HG03159 (cell line): ENCODE data around the gene CAMTA1.
"Not testable (repeated sequence)": the region's sequence is repeated elsewhere in the genome, so short reads cannot be mapped to it uniquely, and the experiment has no call there.

Experiments
- ATAC-seq: cut with Tn5 transposase; IDR thresholded peaks from one replicate; pipeline ENCODE4 v1.9.1; 2021; ENCODE audit warnings: mild to moderate bottlenecking, moderate library complexity; ENCODE audit not compliant: unreplicated experiment

The CAMTA1 gene

DNA sequence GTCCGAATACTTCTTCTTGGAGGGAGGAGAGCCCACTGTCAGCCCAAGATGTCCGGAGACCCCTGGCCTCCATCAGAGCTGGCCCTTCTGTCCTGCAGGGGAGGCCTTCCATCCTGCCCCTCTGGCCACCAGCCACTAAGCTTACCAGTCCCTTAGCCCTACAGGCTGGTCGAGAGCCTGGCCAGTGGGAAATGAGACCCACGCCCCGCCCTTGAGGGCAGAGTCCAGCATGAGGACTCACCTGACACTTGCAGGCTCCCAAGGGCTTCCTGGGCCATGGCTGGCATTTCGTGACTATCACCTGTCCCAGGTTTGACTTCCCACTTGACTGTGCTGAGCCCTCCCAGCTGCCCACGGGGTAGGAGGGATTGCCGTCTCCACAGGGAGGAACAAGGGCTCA, 624.0 kb downstream of the CAMTA1 start:
- no peak for ATAC-seq

DNA sequence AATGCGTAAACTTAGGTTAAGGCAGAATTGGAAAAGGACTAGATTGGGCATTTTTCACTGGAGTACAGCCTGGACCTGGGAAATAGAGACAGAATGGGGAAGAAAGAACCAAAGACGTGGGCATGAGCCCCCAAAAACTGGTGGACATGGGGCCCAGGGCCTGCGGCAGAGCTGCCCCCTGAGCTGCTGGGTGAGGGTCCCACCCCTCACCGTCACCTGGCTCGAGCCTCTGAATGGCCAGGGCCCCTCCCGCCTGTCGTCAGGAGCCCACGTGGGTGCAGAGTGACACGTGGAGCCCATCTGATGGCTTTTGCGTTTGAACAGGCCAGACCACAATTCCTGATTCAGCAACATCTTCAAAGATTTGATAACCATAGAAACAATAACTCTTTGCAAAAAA, 624.9 kb downstream of the CAMTA1 start:
- ATAC-seq: no peak

DNA sequence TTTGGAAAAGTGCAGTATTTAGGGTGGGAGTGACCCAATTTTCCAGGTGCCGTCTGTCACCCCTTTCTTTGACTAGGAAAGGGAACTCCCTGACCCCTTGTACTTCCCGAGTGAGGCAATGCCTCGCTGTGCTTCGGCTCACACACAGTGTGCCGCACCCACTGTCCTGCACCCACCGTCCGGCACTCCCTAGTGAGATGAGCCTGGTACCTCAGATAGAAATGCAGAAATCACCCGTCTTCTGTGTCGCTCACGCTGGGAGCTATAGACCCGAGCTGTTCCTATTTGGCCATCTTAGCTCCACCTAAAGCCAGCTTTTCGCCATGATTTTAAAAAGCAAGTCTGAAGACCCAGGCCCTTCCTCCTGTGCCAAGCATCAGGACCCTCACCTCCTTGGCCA, 632.4 kb downstream of the CAMTA1 start:
- not testable (repeated sequence) for ATAC-seq

DNA sequence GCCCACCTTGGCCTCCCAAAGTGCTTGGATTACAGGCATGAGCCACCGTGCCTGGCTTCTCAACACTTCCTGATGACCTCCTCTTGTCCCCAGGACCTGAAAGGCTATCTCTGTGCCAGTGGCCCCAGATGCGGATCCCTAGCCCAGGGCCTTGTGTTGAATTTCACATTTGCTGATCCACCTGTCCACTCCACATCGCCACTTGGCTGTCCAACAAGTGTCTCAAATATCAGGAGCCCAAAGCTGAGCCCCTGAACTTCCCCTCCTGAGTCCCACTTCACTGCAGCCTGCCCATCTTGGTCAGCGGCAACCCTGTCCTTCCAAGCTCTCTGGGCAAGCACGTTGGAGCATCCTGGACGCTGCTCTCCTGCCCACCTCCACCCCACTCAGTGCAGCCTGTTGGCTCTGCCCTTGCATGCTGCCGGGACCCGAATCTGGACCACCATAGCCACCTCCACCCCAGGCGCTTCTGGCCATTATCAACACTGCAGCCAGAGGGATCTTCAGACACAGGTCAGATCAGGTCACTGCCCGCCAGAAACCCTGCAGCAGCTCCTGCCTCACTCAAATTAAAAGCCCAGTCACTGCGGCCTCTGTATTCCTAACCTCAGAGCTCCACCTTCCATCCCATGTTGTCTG, 633.3 kb downstream of the CAMTA1 start:
- ATAC-seq: no peak

DNA sequence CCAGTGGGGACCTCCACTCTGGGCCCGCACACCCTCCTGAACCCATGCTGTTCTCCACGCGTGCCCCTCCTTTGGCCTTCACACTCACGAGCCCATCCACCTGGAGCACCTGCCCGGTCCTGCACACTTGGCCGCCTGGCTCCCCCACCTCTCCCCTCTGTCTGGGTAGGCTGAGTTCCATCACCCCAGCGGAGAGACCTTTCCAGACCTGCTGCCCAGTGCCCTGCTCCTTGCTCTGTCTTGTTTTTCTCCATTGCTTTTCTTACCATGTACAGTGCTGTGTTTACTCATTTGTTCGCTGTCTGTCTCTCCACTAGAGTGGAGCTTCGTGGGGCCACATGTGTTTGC, 634.8 kb downstream of the CAMTA1 start:
- ATAC-seq: no peak

DNA sequence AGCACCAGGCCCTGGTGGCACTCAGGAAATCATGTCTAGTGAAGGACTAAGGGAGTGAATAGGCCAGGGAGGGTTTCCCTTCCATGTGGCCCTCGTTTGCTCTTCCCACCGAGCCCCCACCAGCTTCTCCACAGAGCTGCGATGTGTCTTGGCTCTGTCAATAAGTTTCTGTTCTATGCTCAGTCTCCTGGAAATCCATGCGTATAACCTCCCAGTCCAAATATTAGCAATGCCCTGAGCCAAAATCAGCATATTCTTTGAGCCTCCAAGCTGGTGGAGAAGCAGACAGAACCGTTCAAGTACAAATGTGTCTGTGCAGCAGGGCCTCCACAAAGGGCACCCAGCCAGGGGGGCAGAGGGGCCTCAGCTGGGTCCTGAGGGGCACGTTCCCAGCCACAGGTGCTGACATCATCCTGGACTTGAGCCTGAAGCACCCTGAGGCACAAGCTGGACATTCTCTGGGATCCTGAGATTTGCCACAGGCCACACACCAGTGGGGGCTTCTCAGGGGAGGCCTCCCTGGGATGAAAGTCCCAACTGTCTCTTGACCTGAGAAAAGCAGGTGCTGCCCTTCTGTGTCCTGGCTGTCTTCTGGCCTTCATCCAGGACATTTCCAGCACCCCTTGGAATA, 635.3 kb downstream of the CAMTA1 start:
- no peak for ATAC-seq

DNA sequence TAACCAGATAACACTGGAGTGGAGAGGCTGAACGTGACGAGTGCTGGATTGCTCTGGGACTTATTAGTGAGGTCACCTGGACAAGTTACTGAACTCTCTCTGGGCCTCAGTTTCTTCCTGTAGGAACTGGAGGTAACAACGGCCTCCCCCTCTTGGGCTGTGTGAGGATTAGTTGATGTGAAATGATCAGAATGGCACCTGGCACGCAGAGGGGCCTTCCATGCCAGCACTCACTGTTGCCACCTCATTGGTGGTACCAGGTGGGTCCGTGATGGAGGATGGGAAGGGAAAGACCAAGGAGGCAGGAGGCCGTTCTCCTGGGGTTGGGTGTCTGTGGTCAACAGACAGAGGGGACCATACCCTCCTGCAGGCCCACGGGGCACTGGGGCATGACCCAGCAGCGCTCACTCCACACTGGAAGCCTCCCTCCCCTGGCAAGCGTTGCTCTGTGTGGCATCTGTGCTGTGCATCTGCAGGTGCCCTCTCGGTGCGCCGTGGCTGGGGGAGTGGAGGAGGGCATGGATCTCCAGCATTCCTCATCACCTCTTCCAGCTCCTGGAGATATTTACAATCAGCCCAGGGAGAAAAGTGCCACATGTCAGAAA, 636.3 kb downstream of the CAMTA1 start:
- ATAC-seq: no peak

DNA sequence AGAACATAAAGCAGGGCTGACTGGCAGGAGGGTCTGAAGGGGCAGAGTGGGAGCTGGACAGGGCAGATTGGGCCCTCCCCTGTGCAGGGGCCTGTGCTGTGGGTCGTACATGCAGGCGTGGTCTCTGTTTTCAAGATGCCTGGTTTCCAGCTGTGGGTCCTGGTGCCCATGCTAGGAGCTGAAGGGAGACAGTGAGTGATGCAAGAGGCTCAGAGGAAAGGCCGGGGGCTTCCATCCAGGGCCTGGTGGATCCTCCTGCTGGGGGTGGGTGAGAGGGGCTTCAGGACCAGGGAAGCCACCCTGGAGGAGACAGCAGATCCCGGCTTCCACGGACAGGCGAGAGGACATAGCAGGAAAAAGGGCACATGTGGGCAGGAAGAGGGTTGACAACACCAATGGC, 636.8 kb downstream of the CAMTA1 start:
- ATAC-seq: no peak

DNA sequence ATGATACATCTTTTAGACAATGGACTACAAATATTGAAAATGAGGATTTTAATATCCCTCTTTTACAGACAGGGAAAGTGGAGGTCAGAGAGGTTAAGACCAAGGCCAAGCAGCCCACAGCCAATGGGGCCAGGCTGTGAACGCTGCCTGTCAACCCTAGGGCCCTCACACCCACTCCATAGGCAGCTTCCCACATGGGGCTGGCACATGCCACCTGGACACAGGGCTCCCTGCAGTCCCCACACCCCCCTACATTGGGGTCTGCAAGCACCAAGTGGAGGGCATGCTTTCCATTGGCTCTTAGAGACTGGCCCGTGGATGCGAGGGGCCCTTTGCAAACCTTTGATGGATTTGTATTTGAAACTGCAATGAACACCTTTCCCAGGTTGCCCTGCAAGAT, 637.3 kb downstream of the CAMTA1 start:
- no peak for ATAC-seq

DNA sequence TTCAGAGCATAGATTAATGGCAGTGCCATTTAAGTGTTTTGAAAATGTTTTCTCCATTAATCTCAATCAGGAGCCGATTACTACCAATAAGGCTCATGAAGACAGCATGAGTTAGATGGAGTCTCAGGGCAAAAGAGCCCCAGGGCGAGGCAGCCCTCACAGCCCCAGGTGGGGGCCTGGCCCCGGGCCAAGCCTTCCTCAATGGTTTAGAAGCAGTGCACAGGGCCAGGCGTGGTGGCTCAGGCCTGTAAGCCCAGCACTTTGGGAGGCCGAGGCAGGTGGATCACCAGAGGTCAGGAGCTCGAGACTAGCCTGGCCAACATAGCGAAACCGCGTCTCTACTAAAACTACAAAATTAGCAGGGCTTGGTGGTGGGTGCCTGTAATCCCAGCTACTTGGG, 637.7 kb downstream of the CAMTA1 start:
- ATAC-seq: no peak

DNA sequence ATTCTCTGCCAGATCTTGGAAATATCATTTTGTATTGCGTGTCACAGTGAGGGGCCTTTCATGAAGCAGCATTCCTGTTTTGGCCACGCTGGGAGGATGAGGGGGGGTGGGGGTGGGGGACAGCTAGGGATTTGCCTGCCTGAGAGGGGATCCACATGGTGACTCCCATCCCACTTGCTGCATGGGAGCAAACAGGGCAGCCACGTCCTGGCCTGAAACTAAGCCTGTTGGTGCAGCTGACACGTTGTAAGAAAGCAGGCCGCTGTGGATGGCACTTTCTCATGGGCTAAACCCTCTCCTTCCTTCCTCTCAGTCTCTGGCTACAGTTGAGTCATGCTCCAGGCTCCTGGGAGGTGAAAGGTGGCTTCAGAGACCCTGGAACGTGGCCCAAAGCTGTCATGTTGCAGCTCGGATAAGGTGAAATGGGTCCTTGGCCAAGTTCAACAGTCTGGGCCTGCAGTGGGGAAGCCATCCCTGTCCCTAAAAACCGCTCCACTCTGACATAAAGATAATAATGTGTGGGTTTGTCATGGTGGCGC, 639.2 kb downstream of the CAMTA1 start:
- ATAC-seq: no peak

DNA sequence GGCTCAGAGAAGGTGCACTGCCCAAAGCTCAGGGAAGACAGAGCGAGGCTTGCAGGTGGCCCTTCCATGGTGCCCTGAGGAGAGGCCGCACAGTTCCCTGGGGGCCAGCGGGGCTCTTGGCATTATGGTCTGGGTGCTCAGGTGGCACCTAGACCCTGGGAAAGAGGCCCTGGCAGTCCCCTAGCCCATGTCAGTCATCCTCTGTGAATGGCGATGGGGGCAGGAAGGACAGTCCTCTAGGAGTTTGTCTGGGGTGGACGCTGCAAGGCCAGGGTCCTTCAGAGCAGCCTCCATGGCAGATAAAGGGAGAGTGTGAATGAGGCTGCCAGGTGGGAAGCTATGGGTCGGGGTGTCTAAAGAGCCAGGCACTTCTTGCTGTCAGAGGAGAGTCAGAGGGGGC, 640.0 kb downstream of the CAMTA1 start:
- no peak for ATAC-seq

DNA sequence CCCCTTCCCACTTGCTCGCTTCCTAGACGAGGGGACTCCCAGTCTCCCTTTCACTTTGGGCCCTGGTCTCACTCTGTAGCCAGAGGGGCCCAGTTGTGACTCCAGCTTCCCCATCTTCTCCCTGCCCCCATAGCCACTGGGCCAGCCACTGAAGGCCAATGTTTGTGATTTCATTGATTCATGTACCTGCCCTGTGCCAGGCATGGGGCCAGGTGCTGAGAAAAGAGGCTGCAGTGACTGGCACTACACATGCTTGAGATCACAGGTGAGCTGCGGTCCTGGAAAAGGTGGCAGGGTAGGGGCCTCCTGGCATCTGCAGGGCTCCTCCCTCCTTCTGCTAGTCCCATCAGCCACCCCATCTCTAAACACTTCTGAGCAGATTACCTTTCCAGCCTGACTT, 640.5 kb downstream of the CAMTA1 start:
- no peak for ATAC-seq

DNA sequence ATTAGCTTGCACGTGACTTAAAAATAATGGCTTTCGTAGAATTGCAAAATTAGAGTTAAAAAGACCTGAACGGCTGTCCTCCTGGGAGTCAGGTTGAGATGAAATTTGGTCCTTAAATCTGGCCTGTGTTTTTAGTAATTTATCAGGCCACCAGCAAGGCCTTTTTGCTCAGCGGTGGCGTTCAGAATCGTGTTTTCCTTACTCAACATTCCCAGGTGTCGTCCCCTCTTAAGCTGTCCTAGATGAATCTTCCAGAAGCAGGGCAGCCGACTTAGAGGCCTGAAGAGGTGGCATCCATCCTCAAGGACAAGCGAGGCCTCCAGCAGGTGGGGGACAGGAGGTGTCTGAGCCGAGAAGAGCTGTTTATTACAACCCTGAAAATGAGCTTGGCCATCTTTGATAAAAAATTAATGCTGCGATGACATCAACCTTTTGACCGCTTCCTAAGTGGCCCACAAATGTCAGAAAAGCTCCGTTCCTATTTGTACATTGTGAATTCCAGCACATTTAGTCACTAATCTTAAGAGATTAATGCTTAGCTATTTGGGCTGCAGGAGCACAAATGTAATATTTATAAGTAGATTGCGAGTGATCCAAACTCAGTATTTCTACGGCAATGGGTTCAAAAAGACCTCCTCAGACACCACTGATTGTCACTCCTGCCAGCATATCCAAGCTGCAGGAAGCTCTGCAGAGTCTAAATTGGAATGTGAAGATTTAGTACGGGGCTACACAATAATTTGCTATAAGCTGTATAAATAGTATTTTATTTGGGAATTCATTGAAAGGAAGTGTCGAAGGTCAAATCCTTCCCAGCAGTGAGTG, 641.7 kb downstream of the CAMTA1 start:
- no peak for ATAC-seq

DNA sequence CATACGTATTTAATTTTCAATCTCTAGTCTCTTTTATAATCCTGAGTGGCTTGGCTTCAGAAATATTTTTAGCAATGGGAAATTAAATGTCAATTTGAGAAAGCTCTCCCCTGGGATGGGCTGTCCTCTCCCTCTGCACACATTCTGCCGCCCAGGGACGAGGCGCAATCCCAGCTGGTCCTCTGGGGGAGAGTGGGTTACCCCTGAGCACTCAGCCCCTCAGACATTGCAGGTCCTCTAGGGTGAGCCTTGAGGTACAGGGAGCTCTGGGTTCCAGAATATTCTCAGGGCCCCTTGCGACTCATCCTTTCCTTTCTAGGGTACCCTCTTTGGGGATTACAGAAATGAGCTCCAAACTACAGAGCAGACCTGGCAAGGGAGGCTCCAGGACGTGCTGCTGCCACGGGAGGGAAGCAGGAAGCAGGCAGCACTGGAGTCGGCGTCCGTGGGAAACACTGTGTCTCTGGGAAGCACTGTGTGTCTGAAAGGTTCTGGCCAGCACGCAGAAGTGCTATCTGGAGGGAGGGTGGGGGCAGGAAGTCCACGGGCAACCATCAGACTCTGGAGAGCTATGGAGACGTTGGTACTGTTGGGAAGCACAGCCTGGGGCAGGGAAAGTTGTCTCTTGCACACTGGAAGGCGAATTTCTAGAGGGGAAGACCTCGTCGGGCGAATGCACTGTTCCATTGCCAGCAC, 642.5 kb downstream of the CAMTA1 start:
- ATAC-seq: no peak

DNA sequence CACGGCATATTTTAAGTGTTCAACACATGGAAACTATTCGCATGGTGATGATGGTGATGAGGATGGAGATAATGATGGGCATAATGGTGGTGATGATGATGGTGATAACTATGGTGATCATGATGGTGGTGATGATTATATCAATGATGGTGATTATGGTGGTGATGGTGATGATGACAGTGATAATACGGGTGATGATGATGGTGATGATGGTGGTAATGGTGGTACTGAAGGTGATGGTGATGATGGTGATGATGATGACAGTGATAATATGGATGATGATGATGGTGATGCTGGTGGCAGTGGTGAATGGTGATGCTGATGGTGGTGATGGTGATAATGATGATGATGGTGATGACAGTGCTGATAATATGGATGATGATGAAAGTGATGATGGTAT, 644.0 kb downstream of the CAMTA1 start:
- no peak for ATAC-seq

DNA sequence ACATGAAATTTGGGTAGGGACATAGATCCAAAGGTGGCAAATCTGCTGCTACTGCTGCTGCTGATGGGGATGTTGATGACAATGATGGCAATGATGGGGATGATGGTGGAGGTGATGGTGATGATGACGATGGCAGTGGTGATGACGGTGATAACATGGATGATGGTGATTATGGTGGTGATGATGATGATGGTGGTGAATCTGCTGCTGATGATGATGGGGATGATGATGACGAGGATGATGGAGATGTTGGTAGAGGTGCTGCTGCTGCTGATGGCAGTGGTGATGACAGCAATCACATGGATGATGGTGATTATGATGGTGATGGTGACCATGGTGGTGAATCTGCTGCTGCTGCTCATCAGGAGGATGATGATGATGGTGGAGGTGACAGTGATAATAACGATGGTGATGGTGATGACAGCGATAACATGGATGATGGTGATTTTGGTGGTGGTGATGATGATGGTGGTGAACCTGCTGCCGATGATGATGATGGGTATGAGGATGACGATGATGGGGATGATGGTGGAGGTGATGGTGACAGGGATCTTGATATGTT, 644.9 kb downstream of the CAMTA1 start:
- no peak for ATAC-seq

DNA sequence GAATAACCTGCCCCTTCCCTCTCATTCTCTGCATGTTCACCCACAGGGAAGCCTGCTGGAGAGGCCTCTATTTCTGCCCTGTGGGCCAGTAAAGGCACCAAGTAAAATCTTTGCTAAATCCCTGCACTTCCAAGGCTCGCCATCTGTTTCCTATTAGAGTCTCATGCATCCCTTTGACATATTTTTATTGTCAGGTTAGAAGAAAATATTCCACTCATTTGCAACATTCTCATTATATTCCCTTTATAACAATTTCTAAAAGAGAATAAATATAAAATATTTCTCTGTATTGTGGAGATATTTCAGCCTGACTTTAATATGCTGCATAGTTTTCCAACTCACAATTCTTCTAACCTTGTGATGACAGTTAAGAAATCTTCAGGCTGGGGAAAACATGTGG, 645.4 kb downstream of the CAMTA1 start:
- no peak for ATAC-seq

DNA sequence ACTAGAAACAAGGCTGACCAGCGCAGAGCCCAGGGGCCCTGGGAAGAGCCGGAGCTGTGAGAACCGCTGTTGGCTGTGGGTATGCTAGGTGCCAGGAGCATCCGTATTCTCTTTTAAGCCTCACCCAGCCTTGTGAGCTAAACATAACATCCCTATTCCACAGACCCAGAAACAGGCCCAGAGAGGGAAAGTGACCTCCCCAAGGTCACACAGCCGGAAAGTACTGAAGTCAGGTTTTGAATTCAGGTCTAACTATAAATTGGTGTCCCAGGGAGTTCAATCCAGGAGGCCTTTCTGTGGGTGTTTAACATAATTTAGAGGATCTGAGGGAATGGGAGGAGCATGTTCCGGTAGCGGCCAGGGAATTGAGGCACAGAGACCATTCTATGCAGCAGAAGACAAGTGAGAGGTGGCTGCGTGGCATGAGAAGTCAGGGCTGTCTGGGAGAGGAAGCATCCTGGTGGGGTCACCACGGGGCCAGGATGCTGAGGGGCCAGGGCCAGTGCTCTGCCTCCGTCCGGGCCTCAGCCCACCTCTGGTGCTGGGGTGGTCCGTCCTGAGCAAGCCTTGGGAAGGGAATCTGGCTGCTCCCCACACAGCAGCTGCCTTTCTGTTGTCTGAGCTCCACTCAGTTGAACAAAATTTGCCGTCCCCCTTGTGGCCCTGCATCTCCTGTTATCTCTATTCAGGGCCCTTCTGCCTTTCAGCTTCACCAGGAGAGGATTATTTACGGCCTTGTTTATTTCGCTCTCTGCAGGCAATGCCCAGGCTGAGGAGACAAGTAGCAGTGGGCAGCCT, 647.0 kb downstream of the CAMTA1 start:
- no peak for ATAC-seq

DNA sequence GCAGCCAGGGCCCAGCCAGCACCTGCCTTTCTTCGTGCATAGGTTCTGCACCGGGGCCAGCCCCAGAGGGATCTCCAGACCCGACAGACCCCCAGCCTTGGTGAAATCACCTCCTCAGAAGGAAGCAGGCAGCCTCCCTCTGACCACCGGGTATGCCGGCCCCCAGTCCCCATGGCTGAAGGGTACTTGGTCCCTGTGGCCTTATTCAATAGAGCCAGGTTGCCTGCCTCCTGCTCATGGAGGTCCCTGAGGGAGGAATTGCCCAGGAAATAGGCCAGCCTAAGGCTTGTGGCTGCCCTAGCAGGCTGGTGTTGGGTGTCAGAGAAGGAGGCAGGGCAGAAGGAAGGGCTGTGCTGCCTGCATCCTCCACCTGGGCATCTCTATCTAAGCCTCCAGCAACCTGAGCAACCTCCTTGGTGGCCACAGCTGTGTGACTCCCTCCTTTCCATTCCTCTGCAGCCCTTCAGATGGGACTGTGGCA, 647.7 kb downstream of the CAMTA1 start:
- ATAC-seq: no peak
